DMS153 treated with DMSO at 0.1 percent for 48 hours (cell line): ENCODE measurements around the gene DMD.
"Not testable (repeated sequence)": the region's sequence is repeated elsewhere in the genome, so short reads cannot be mapped to it uniquely, and the experiment has no call there.

Experiments
- DNase-seq: peaks from one replicate; lab custom pipeline; 2025; ENCODE audit not compliant: unreplicated experiment; lab: John Stamatoyannopoulos, UW

Gene DMD

DNA sequence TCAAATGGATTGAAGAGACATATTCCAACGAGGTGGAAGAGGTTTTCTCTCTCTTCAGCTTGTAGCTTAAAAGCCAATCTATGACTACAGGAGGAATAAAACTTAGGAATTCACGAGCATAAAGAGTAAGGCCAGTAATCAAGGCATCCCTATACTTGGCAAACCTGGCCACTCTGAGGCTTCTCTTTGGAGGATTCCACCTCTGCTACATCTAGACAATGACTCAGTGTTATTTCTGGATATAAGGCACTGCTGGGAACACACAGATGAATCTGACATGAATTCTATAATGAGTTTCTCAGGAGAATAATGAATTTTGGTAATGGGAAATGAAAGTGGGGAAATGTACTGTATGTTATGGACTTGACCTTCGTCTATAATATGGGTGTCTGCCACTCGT lies 1123.7 kb downstream of the DMD start:
- DNase-seq = no peak

DNA sequence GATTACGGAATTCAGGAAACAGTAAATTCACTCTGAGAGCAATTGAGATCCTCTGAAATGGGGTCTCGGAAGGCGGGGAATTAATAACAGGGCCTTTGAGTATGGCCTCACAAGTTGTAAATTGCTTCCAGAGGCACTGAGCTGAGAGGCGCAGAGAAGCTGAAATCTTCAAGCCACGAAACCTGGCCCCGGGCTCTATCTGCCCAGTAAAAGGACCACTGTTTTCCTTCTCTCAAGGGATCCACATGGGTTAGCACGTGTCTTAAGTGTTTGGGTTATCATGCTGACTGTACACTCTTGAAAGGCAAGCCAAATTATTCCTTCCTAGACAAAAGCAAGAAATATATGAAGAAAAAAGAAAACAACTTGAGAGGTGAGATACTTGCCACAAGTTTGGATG lies 1126.6 kb downstream of the DMD start:
- no peak for DNase-seq

DNA sequence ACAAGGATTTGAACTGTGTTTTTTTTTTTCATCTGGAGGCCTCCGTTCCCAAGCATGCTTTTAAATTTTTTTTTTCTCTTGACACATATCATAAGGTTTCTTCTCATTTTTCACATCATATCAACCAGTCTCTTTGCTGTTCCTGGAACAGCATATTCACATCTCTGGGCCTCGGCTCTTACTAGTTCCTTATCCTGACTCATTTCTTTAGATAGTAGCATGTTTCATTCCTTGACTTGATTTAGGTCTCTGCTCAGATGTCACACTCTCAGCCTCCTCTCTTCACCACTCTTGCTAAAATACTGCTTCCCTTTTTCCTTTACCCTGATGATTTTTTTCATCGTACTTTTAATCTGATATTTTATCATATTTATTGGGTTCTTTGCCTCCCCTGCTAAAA lies 1163.1 kb downstream of the DMD start:
- DNase-seq = no peak

DNA sequence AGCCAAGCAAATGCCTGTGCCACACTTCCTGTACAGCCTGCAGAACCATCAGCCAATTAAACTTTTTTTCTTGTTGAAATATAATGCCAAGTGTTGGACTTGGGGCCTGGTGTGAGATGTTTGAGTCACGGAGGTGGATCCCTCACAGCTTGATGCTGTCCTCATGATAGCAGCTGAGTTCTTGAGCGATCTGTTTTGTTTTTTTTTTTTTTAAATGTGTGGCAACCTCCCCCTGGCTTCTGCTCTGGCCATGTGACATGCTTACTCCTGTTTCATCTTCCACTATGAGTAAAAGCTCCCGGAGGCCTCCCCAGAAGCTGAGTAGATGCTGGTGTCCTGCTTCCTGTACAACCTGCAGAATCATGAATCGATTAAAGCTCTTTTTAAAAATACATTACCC lies 1166.2 kb downstream of the DMD start:
- no peak for DNase-seq

DNA sequence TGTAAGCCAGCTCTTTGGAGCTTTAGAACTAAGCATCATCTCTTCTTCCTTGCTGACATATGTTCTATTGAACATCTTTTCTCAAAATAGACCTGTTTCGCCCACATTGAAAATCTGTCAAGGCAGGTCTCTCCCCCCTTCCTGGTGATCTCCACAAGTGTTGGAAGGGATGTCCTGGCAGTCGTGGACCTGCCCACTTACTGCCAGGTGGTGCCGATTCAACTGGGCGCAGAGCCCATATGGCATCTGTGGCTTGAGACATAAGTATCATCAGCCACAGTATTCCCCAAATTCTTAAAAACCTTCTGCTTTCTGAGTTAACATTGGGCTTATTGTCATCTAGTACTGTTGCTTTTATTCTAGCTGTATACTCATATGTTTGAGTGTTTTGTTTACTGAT lies 1170.2 kb downstream of the DMD start:
- no peak for DNase-seq

DNA sequence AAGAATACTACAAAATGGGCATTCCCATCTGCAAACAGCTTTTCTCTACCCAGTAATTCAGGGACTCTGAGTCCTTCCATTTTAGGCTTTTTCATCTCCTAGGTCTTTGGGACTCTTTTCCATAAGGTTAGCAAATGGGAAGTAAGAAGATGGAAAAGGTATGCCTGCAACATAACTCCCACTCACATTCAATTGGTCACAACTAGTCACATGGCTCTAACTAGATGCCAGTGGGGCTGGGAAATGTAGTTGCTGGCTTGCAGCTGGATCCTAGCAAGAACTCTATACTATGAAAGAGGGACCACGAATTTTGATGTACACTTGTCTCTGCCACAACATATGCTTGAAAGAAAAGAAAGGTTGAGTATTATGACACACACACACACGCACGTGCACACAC lies 1184.6 kb downstream of the DMD start:
- no peak for DNase-seq

DNA sequence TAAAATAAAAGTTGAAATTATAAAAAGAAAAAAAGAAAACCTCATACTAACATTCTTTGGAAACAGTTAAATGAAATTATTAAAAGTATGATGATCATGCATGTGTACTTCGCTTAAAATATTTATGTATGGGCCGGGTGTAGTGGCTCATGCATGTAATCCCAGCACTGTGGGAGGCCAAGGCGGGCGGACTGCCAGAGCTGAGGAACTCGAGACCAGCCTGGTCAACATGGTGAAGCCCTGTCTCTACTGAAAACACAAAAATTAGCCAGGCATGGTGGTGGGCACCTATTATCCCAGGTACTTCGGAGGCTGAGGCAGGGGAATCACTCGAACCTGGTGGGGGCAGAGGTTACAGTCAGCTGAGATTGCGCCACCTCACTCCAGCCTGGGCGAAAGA lies 1187.3 kb downstream of the DMD start:
- DNase-seq = no peak

DNA sequence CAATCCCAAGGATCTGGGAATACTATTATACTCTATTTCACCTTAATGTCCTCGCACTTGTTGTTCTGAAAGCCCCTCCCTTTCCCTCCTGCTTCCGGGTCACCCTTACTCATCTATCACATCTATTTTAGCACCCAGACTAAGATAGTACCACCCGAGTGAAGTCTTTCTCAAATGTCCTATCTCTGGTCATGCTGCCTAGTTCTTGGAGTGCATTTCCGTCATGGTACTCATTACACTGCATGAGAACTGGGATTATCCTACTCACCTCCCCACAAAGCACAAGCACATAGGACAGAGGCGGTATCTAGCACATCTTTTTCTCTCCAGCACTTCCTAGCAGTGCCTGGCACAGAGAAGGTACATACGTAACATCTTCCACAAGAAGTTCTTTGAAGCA lies 1195.2 kb downstream of the DMD start:
- DNase-seq = no peak

DNA sequence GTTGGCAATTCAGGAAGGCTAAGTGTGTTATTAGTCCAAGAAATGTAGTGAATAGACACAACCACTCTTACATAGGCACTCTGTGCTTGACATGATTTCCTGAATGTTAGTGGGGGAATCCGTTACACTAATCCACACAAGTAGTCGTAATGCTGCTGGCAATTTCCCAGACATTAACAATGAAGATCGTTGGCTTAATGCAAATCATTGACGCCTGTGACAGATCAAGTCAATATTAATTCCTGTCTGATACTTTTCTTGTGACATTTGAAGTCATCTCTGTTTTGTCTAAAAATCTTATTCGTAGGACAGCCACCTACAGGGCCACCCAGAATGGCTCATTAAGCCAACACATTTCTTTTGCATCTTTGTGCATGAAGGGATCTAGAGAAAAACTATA lies 1200.4 kb downstream of the DMD start:
- DNase-seq = no peak

DNA sequence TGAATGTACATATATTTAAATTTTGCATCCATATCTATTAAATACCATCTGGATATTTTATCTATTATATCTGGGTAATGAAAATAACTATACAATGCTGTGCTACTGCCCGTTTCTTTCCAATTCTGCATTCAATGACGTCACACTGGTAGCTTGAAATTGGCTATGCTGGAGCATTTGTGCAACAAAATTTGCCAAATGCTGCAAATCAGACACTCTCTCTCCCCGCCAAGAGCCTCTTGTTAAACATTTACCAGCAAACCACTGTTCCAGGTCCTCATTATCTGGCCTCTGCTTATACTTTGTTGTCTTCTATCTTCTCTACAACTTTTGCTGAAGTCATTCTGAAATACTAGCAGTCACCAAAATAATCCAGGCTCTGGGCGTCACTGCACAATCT lies 1201.1 kb downstream of the DMD start:
- DNase-seq = no peak

DNA sequence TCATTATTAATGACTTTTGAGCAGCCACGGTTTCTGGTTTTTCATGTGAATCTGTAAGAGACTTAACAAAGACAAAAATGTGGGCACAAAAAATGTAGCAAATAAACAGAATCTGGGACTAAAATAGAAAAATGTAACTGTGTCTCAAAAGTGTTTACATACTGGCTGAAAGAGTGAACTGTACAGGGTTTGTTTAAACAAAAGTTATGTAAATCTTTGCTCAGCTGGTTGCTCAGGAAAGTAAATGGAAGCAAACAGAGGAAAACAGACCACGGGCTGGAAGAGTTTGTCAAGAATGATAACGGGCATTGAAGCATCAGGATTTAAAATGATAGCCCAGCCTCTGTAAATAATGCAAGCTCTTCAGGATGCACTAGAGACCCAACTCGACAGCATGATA lies 1217.7 kb downstream of the DMD start:
- no peak for DNase-seq

DNA sequence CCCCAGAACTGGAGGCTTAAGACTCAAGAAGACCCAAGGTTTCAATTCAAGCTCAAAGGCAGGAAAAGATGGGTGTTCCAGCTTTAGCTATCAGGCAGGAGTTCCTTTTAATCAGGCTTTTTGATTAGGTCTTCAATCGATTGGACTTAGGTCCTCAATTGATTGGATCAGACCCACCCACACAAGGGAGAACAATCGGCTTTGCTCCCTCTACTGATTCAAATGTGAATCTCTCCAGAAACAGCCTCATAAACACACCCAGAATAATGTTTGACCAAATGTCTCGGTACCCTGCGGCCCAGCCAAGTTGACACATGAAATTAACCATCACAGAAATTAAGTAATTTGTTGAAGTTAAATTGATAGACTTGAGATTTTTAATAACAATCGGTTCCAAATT lies 1222.4 kb downstream of the DMD start:
- DNase-seq = no peak

DNA sequence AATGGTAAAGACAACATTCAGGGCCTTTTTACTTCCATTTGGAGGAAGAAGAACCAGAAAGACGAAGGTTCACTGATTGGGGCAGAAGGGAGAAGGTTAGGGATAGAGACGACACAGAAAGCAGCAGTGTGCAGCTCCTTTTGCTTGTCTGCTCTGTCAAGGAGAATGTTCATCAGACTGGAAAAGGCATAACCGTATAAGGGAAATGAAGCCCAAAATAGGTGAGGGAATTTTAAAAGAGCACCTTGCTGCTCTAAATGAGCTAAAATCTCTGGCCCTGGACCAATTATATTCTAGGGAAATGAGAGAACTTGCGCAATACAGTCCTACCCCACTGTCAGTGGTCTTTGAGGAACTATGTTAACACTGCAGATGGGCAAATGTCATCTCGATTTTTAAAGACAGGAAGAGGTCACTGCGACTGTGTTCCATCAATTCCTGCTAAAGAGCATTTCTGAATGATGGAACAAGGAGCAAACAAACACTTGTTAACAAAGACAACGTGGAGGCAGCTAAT lies 1229.7 kb downstream of the DMD start:
- no peak for DNase-seq

DNA sequence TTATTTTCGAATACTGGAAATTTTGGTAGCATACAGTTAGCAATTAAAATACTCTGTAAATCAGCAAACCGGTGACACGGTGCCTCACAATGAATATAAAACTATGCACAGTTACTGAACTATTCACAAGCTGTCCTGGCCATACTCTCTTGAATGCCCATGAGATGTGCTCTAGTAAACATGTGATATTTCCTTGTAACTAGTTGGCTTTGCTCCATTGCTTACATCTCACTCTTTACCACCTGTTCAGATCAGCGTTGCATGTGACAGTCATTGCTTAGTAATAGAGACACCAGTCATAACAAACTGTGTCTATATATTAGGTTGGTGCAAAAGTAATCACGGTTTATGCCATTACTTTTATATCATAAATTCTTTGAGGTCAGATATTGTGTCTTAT lies 1241.6 kb downstream of the DMD start:
- DNase-seq = no peak

DNA sequence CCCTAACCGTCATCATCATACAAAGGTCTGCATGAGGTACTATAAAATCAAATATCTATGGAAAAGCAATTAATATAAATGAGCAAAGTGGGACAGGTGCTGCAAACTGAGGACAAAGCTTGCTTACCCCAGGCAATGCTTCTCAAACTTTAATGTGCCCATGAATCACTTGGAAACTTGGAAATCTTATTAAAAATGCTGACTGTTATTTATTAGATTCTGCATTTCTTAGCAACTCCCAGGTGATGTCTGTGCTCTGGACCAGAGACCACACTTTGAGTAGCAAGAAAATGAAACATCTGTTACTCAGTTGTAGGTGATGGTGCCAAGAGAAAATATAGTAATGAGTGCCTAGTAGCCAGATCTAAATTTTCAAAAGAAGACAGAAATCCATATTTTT lies 1249.1 kb downstream of the DMD start:
- no peak for DNase-seq

DNA sequence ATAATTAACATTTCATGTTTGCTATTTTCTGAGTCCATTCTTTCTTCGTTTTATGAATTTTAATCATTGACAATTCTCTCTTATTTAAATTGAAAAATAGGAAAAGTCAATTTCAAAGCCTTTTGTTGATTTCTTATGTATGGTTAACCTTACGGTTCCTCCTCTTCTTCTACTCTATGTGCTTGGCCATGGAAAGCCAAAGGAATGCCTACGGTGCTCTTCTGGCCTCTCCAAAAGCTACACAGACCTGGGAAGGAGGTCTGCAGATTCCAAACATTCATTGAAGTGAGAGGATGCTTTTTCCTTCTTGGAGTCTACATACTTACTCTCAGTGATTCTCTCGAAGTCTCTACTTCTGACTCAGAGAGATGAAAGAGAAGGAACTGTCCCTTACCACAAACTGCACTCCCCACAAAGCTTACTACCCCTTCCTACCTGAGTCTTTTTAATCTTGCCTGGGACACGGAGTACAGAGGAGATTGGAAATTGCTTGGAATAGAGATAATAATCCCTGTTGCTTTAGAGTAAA lies 1276.4 kb downstream of the DMD start:
- no peak for DNase-seq

DNA sequence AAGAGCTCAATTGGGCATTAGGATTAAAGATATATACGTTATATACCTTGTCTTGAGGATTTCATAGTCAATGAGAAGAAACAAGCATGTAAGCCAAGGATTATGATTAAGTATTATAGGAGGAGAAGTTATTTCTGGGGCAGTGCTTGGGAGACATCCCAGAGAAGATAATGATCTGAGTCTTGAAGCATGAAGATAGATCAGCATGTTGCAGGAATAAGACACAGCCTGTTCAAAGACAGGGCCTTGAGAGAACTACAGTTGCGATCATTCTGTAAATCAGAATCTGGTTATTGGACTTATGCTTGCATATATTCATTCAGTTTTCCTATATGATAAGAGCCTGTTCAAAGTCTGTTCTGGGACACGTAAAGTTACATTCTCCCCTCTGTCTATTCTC lies 1277.3 kb downstream of the DMD start:
- no peak for DNase-seq

DNA sequence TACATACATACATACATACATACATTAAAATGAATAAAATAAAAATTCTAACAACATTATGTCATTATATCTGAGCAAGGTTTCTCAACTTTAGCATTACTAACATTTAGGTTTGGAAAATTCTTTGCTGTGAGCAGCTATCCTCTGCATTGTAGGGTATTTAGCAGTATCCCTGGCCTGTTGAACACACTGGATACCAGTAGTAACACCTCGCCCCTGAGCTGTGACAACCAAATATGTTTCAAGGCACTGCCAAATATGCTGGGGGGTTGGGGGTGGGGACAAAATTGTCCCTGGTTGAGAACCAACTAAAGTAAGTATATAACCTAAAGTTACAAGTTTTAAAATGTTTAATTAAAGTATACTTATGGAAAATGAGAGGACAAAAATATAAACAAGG lies 1278.6 kb downstream of the DMD start:
- no peak for DNase-seq

DNA sequence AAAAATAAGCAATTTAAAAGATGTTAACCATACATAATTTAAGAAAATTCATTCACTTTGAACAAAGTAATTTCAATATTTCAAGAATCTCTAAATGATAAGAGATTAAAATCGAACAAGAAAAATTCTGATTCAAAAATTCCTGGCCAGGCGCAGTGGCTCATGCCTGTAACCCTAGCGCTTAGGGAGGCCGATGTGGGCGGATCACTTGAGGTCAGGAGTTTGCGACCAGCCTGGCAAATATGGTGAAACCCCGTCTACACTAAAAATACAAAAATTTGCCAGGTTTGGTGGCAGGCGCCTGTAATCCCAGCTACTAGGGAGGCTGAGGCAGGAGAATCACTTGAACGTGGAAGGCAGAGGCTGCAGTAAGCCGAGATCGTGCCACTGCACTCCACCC lies 1279.0 kb downstream of the DMD start:
- not testable (repeated sequence) for DNase-seq

DNA sequence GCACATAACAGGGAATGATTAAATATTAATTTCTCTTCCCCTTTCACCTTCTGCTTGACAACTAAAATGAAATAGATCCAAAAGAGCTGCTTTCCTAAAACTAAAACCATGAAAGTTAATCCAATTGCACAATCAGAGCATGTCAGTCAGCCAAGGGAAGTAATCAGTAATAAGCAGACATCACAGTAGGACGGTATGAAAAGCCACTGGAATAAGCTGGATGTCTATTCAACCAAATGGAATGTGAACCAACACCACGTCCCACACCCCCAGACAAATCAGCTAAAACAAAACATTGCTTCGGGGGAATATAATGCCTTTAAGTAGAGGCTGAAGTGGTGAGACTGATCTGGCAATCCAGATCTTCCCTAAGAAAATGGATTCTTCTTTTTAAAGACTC lies 1280.1 kb downstream of the DMD start:
- no peak for DNase-seq

DNA sequence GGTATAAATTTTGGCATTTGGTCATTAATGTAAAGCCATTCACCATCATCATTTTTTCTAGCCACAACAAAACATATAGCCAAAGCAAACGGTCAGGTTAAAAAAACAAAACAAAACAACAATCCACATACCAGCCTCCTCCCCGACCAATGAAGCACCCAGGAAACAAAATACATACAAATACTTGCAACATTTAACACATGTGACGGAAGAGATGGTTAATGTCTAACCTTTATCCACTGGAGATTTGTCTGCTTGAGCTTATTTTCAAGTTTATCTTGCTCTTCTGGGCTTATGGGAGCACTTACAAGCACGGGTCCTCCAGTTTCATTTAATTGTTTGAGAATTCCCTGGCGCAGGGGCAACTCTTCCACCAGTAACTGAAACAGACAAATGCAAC lies 1282.0 kb downstream of the DMD start:
- DNase-seq = no peak

DNA sequence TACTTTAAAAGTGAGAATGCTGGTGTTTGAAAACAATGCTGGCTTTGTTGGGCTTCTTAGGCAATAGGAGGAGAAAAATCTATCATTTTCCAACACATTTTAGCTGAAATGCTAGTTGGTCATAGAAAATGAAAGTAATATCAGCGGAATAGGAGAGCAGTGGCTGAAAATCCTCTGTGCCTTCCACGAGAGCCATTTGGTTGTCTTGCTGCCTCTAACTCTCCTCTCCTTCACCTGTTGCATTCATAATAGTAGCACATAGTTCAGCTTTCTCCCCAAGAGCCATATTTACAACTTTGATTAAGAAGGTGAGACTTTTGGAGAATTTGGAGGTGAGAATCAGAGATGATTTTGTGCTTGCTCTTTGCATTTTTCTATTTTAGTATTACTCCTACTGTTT lies 1290.1 kb downstream of the DMD start:
- no peak for DNase-seq

DNA sequence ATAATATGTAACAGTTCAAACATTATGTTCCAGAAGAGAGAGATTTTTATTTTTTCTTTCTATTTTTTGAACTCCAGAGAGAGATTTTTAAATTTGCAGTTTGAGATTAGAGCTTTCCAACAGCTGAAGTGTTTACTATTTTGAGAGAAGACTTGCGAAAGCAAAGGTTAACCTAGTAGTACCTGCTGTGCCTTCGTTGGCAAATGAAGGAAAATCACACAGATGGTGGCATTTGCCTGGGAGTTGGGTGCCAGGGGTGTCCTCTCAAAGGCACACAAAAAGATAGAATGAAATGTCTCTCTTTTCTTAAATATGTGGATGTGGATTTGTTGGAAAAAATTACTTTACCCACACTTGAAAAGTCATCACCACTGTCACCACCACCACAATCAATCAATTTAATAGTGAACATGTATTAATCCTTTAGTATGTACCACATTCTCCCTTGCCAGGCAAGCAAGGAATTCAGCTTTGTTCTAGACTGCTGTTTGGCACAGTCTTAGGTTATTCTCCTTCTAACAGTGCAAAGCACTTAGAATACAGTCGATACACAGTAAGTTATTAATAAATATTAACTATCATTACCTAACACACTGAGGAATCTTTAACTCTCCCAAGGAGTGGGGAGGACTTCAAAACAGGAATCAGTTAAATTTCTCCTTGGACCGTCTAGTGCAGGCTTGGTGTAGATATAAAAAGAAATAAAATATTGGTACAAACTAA lies 1301.3 kb downstream of the DMD start:
- DNase-seq = no peak
